Measurements from ENCODE around the gene ACP7. TPM values are rescaled to one million over a fixed set of nuclear protein-coding genes. Genes with fewer than 3 reads are reported as not detected.

ACP7 gene
- total RNA-seq, 1 donor from 2014 or later: not detected

DNA sequence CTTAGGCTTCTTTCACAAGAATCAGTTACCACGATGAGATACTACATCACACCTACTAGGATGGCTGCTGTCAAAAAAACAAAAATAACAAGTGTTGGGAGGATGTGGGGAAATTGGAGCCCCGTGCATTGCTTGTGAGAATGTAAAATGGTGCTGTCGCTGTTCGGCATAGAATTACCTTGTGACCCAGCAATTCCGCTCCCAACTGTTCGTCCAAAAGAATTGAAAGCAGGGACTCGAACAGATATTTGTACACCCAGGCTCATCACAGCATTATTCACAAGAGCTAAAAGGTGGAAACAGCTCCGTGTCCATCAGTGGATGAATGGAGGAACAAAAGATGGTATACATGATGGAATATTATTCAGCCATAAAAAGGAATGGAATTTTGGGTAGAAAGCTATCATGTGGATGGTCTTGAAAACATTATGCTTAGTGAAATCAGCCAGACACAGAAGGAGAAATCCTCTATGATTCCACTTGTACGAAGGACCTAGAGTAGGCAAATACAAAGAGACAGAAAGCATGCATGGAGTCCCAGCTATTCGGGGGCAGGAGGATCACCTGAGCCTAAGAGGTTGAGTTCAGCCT lies 64.9 kb downstream of the ACP7 start:
- DNase-seq: no peak

DNA sequence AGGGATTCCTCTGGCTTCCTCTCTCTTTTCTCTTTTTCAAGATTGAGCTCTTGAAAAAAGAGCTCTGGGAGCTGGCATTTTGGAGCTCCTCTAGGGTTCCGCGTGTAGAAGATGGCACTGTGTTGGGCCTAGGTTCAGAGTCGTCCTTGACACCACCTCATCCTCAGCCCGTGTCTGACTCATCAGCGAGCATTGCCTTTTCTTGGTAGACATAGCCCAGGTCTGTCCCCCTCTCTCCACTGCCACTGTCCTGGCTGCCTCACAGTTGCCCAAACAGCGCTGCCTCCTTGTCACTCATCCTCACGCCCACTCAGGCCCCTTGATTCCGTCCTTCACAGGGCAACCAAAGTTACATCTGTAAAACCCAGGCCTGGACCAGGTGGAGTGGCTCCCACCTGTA lies 66.1 kb downstream of the ACP7 start:
- no peak for DNase-seq

DNA sequence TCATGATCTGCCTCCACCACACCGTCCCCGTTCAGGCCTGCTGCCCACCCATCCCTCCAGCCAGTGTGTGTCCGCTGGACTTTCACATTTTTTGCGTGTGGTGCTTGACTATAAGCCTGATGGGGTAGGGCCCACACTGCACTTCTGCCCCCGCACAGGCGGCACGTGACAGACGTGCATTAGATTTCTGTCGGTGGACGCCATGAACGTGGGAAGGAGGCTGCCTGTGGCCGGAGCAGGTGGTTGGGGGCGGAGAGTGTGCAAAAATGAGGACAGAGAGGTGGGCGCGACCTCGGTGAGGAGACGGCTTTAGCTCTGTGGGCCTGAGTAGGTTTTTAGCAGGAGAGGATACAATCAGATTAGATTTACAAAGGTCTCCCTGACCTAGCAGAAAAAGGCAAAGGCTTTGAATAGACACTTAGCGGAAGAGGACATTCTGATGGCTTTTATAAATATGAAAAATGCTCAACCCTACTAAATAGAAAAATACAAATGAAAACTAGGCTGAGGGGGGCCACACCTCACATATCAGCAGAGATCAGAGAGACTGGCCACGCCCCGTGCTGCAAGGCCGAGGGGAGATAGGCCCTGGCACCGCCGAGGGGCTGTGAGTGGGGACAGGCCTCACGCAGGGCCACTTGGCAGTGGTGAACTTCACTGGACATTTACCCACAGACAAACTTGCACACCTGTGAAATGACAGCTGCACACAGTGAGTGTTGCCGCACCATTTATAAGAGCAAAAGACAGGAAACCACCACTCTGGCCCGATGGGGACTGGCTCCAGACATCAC lies 66.8 kb downstream of the ACP7 start:
- DNase-seq: no peak

DNA sequence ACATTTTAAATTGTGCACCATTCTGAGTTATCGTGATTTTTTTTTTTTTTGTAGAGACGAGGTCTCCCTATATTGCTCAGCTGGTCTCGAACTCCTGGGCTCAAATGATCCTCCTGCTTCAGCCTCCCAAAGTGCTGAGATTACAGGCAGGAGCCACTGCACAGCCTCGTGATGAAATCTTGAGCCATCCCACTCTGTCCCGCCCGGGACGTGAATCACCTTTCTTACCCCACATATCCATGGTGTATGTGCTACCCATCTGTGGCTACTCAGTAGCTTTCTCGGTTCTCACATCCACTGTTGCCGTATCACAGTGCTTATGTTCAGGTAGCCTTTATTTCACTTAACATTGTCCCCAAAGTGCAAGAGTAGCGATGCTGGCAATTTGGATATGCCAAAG lies 67.9 kb downstream of the ACP7 start:
- no peak for DNase-seq

DNA sequence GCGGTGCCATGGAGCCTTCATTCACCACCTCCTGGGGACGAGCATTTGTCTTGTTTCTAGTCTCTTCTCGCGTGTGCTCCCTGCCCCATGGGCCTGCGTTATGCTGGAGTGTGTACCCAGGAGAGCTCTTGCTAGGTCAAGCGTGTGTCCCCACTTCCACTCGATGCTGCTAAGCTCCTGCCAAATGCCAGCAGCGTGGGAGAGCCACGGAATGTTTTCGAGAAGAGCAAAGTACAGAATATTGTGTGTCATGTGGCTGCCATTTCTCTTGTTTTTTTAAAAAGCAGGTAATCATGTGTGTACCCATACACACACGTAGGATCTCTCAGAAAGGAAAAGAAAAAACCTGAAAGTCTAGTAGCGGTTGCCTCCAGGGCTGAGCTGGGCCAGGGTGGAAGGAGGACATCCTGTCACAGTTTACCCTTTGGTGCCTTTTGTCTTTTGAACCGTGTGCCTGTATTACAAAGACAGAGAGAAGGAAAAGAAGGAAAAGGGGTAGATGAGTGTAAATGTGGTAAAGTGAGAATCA lies 70.0 kb downstream of the ACP7 start:
- DNase-seq: peak; percentile 28

DNA sequence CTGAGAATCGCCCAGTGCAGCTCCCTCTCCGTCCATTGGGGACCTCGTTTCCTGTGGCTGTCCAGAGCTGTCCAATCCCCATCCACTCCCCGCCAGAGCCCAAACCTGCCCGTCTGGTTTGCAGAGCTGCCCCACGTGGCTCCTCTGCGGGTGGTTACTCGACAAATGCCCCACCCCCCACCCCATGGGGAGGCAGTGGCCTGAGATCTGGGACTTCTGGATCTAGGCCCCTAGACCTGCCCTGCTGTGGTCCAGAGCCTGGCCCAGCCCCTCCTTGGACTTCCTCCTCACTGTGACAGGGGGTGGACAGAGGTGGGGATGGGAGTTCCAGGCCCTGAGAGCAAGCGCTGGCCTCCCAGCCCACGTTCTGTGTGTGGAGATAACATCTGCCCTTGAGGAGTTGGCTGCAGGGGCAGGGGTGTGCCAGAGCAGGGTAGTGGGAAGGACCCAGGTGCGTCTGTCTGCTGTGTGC lies 70.5 kb downstream of the ACP7 start:
- DNase-seq: peak; percentile 37

DNA sequence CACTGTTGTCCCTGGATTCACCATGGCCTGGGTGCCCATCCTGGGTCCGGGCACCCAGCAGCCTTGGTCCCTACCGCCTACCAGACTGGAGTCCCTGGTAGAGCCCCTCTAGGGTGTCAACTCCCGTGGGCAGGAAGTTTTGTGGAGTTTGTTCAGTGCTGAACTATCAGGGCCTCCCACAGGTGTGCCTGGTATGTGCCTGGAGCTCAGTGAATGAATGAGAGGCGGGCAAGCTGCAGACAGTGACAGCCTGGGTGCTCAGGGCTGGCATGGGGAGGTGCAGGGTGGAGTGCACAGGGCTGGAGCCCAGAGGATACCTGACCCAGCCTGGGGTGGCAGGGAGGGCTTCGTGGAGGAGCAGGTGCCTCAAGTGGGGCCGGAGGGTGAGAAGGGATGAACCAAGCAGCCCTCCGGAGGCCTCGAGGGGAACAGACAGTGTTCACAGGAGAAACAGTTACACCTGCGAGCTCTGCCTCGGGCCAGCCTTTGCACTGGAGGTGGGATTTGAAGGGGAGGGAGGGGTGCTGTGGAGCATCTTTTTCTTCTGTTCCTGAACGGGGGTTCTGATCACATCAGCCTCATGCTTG lies 71.0 kb downstream of the ACP7 start:
- DNase-seq: no peak

DNA sequence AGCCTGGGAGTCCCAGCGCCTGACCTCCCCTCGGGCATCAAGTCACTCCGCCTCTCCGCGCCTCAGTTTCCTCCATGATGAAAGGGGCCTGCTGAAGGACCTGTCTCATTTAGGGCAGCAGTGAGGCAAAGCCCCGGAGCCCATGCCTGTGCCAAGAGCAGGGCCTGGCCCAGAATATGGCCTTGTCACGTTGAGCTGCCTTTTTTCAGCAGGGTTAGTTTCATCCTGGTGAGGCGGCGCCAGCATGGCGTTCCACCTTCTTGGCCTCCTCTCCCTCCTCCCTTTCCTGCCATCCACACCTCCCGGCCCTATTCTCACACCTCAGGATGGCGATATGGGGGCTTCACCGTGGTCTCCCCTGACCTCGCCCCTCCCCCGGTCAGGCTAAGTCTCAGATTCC lies 71.6 kb downstream of the ACP7 start:
- DNase-seq: no peak

DNA sequence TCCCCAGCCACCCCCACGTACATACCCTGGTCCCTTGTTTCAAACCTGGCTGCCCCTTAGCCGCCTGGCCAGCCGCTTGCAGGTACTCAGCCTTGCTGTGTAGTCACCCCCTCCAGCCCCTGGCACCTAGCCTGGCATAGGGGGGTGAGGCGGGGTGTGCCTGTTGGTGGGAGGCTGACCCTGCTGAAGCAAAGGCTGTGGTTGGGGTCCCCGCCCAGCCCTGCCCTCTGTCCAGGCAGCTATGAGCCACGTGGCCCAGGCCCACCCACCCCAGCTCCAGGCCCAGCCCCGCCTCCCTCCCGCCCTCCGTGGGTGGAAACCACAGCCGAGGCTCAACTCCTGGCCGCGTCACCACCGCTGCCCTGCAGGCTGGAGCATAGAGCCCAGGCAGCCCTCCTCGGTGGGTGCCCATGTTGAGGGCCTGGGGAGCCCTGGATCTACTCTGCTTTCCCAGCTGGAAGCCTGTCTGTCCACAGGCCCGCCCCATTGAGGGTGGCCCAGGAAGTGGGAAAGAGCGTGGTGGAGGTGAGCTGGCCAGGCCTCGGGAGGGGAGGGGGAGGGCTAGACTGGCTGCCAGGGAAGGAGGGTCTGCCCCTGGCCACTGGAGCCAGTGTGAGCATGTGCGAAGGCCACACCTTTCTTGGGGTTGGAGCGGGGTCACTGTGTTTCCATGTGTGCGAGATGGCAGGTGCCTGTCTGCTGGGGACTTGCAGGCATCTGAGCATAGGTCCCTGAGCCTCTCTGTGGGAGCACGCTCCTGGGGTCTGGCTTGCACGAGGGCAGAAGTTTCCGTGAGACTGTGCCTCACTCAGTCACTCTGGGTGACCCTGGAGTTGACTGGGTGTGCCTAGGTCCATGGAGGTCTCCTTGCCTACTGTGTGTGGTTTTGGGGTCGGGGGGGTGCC lies 72.4 kb downstream of the ACP7 start:
- no peak for DNase-seq

DNA sequence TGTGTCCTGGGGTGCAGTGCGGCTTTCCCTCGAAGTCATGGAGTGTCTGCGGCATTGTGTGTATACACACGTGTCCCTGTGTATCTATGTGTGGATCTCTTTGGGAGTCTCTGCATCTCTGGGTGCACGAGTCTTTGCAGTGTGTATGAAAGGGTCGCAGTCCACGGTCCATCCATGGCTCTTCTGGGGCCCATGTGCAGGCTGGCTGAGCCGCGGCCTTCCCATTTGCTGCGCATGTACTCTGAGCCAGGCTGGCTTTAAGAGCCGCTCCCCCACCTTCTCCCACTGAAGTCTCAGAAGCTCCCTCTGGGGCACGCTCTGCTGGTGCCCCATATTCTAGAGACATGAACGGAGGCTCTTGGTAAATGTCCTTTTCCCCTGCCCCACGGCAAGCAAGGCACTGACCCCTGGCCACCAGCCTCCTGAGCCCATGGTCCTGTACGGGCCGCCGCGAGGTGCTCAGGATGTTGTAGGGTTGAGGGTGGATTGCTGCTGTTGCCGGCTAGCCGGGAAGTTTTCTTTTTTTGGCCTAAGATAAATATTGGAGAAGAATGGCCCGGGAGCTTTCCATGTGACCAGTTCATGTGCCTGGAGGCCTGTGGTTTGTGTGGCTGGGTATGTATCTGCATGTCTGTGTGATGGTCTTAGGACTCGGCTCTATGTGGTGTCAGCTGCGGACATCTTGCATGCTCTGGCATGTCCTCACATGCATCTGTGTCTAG lies 73.3 kb downstream of the ACP7 start:
- DNase-seq: no peak

DNA sequence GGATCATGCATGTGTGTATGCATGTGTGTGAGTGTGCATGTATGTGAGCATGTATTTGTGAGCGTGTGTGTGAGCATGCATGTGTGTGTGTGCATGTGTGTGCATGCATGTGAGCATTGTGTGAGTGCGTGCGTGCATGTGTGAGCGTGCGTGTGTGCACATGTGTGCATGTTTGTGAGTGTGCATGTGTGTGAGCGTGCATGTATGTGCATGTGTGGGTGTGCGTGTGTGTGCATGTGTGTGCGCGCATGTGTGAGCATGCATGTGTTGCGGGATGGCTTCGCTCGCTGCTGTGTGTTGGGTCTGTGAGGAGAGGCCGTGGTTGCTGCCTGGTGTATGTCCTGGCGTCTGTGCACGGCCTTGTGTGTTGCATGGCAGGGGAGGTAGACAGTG lies 73.8 kb downstream of the ACP7 start:
- no peak for DNase-seq

DNA sequence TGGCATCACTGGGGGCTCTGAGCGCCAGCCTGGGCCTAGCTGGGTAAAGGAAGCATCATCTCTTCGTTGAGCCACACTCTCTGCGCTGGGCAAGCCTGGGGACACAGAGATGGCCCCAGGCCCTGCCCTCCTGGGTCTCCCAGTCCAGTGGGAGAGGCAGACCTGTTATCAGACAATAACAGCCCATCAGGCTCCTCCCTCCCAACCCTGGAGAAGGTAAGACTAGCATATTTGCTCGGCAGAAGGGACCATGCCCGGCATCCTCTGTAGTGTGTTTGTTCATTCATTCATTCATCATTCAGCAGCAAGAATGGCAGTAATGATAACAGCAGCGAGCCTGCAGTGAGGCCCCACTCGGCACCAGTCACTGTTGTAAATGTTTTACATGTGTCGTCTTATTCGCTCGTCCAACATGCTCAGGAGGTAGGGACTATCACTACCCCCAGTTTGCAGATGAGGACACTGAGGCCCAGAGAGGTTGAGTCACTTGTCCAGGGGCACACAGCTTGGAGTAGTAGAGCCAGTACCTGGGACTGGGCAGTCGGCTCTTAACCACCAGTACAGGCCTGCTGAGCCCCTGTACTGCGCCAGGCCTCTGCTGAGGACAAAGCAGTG lies 74.6 kb downstream of the ACP7 start:
- DNase-seq: no peak

DNA sequence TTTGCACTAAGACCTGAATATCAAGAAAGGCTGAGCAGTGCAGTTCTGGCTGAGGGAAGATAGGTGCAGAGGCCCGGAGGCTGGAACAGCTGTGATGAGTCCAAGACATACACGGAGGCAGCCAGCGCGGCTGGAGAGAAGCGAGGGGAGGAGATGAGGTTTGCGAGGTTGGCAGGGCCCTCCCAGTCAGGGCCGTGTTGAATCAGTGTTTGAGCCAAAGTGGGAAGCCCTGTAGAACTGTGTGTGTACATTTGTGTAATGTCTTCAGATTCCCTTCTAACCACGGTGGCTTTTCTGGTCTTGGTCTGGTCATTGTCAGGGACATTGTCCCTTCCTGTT lies 76.3 kb downstream of the ACP7 start:
- peak; percentile 78 for DNase-seq

Other genes starting within 250 kb of the ACP7 start
- gene HNRNPL, start 234.4 kb upstream of the ACP7 start, total RNA-seq: 249 TPM
- gene RINL, start 206.1 kb upstream of the ACP7 start, total RNA-seq: 7.1 TPM
- gene SIRT2, start 184.8 kb upstream of the ACP7 start, total RNA-seq: 178 TPM
- gene NFKBIB, start 184.4 kb upstream of the ACP7 start, total RNA-seq: 8.8 TPM
- gene CCER2, start 172.2 kb upstream of the ACP7 start, total RNA-seq: not detected
- 11.3 TPM for gene SARS2, start 153.6 kb upstream of the ACP7 start, total RNA-seq
- gene MRPS12, start 153.4 kb upstream of the ACP7 start, total RNA-seq: 18.1 TPM
- gene FBXO17, start 108.6 kb upstream of the ACP7 start, total RNA-seq: 35.2 TPM
- 1.6 TPM for gene FBXO27, start 51.8 kb upstream of the ACP7 start, total RNA-seq
- gene PAK4, start 41.4 kb downstream of the ACP7 start, total RNA-seq: 10.3 TPM
- 4.5 TPM for gene NCCRP1, start 112.6 kb downstream of the ACP7 start, total RNA-seq
- not detected for gene SYCN, start 119.9 kb downstream of the ACP7 start, total RNA-seq
- not detected for gene IFNL3, start 160.6 kb downstream of the ACP7 start, total RNA-seq
- not detected for gene IFNL4, start 164.5 kb downstream of the ACP7 start, total RNA-seq
- gene IFNL2, start 184.0 kb downstream of the ACP7 start, total RNA-seq: not detected
- gene IFNL1, start 212.0 kb downstream of the ACP7 start, total RNA-seq: not detected
- gene LRFN1, start 236.5 kb downstream of the ACP7 start, total RNA-seq: 0.92 TPM

Measured in tongue (tissue), 2 donors.